SIG-M5 treated with dmso at 0.1 percent for 504 hours (cell line): ENCODE results near the gene PSD2.

Experiments
- DNase-seq: peaks from one replicate; lab custom pipeline; 2025; ENCODE audit not compliant: unreplicated experiment; lab: John Stamatoyannopoulos, UW

The PSD2 gene

DNA sequence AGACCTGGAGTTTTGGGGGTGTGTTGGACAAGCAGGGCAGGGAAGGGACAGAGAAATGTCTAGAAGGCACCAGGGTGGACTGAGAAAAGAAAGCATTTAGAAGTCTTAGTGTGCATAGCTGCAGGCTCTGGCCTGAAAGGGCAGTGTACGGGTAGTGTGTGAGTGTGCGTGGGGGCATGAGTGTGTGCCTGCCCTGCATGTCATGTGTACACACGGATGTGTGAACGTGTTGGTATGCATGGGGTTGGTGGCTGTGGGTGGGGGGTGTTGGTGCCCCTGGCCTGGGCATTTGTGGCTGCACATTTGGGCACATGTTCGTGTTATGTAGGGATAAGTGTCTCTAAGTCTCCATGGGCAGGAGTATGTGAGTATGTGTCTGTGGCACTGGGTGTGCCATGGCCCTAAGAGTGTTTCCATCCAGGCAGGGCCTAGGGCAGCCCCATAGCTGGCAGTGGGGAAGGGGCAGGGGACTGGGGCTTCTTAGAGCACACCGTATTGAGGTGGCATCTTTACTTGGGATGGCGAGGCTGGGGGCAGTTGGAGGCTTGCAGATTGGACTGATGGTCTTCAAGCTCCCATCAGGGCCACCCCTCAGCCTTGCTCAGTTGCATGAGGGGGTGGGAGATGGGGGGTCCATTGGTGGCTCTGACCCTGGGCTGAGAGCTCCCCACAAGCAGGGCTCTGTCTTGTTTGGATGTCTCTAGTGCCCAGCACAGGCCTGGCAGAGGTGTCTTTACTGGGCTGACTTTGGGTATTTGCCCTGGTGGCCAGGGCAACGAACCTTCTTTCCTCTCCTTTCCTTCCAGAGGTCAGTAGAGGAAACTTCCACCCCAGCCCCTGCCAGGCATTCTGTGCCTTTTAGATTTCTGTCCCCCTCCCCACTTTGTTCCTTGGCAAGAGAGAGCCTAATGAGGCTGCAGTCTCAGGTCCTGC is 15.0 kb downstream of the PSD2 start:
- DNase-seq = no peak

DNA sequence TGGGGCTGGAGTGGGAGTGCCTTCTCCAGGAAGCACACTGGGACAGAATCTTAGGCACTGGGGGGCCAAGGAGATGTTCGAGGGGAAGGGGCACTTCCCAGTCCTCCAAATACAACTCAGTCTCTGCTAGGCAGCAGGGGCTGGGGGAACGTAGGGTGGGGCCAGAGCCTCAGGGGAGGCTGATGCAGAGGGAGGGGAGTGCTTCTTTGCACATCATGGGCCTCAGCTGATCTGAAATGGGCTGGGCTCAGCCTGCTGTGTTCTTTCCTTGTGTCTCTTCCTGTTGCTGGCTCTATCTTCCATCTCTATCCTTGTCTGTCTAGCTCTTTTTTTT is 15.6 kb downstream of the PSD2 start:
- DNase-seq = no peak

DNA sequence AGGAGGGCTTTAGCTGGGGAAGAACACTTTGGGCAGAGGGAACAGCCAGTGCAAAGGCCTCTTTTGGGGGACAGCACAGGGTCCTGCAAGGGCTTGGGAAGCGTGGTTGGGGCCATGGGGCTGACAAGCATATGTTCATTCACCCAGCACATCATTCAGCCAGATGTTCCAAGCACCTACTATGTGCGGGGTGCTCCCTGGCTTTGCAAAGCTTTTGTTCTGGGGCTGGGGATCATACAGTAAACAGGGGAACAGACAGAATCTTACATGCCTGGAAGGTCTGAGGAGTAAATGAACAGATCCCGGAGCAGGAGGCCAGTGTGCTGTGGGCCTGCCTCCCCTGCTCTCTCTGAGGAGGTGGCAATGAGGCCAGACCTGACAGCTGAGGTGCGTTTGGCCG is 16.7 kb downstream of the PSD2 start:
- DNase-seq = no peak

DNA sequence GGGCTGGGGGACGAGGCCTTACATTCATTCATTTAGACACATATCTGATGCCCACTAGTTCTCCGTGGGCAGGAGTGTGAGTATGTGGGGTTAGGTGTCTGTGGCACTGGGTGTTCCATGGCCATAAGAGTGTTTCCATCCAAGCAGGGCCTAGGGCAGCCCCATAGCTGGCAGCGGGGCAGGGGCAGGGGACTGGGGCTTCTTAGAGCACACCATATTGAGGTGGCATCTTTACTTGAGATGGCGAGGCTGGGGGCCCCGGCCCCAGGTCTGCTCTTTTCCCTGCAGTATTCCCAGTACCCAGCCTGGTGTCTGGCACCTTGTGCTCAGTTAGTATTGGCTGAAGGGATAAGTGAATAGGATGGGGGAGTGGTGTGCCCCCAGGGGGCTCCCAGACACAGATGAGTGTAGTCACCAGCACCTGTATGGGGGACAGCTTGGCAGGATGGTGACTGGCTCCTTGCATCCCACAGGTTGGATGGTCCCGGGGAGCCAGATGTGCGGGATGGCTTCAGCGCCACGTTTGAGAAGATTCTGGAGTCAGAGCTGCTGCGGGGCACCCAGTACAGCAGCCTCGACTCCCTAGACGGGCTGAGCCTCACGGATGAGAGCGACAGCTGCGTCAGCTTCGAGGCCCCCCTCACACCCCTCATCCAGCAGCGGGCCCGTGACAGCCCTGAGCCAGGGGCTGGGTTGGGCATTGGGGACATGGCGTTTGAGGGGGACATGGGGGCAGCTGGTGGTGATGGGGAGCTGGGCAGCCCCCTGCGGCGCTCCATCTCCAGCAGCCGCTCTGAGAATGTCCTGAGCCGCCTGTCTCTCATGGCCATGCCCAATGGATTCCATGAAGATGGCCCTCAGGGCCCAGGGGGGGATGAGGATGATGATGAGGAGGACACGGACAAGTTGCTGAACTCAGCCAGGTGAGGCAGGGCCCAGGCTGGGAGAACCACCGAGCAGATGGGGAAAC is 17.5 kb downstream of the PSD2 start:
- no peak for DNase-seq

DNA sequence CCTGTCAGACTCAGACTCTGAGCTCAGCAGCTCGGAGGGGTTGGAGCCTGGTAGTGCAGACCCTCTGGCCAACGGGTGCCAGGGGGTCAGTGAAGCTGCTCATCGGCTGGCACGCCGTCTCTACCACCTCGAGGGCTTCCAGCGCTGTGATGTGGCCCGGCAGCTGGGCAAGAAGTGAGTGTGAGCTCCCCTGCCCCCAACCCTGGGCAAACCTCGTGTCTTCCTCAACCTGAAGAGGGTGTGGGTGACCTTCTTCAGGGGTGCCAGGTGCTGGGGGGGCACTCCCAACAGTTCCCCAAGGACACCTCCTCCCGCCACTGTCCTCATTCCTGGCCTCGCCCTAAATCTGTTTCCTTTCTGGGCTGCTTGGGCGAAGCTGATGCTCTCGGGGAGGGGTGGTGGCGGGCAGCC is 18.6 kb downstream of the PSD2 start:
- no peak for DNase-seq

DNA sequence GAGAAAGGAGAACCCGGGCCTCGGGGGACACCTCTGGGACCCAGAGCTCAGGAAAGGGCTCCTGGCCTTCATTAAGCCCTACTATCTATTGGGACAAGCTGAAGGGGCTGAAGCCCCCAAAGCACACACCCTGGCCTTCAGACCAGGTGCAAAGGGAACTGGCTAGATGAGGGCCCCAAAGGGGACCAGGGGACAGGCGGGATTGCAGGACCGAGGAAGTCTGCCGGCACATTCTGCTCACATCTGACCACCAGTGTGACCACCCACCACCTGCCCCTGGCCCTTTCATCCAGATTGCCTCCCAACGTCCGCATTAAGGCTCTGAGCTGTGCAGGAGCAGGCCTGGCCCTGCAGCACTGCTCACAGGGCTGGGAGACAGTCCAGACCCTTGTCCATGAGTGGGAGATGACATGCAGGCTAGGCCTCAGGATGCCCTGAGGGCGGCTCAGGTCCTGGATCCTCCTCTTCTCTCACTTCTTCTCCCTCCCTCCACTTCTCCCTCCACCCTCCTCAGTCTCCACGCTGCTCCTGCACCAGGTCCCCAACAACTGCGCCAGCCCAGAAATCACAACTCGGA is 19.2 kb downstream of the PSD2 start:
- no peak for DNase-seq

DNA sequence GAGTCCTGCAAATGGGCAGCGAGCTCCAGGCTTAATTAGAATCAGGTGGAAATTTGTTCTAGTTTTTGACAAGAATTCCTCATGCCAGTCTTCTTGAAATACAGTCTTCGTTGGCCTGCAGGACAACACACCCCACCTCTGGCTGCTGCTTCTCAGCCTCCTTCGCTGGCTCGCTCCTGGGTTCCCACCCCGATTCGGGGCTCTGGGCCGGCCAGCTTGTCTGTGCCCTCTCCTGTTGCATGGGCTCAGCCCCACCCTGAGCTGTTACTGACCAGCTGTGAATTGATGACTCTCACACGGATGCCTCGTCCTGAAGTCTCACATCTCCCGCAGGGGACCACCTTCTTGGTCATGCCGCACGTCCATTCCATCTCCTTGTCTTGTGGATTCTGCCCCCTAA is 21.0 kb downstream of the PSD2 start:
- DNase-seq = no peak

DNA sequence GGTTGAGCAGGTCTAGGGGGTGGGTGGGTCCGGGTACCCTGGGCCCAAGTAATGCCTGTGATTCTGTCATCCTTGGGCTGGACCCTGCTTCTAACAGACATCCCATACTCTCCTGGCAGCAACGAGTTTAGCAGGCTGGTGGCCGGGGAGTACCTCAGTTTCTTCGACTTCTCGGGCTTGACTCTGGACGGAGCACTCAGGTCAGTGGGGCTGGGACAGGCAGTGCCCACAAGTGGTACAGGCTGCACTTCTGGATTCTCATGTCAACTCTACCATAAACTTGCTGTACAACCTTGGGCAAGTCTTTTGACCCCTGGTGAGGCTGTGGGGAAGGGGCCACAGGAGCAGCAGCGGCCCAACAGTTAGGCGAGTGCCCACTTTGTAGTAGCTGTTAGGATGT is 21.8 kb downstream of the PSD2 start:
- DNase-seq = no peak

DNA sequence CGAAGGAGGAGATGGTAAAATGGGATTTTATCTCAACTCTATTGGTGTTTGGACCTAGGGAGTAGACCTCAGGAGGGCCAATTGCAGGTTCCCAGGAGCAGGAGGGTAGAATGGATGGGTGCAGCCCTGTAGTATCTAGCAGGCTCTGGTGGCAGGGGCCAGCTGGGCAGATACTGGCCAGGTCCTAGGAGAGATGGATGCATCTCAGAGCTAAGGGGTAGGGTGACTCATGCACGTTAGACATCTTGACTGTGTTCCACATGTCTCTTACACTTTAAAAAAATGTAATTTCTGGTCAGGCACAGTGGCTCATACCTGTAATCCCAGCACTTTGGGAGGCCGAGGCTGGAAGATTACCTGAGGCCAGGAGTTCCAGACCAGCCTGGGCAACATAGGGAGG is 22.4 kb downstream of the PSD2 start:
- no peak for DNase-seq

DNA sequence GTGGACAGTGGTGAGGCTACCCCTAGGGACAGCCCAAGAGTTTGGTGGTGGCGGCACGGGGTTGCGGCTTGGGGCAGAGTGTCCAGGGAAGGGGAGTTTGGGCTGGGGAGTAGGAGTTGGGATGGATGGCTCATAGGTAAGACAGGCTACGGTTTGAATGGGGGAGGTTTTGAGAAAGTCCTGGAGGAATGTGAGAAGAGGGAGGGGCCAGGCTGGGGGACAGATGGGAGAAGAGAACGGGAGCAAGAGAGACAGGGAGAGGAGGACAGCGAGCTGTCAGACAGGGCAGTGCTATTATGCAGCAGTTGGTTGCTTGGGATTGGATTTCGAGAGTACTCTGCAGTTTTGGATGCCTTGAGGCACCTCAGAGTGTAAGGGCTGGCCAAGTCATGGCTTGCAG is 24.5 kb downstream of the PSD2 start:
- no peak for DNase-seq

DNA sequence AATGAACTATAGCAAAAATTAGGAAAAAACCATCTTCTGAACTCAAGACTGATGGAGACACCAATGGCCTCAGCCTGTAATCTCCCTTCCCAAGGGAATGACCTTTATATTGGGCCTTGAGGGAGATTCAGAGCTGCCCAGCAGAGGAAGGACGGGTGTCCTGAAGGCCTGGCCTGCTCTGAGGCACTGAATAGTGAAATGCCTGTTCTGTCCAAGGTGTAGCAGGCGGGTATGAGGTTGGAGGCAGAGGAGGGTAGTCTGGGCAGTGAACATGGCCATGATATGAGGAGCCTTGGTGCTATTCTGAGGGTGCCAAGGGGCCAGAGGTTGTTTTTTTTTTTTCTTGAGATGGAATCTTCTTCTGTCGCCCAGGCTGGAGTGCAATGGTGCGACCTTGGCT is 25.0 kb downstream of the PSD2 start:
- DNase-seq = no peak

DNA sequence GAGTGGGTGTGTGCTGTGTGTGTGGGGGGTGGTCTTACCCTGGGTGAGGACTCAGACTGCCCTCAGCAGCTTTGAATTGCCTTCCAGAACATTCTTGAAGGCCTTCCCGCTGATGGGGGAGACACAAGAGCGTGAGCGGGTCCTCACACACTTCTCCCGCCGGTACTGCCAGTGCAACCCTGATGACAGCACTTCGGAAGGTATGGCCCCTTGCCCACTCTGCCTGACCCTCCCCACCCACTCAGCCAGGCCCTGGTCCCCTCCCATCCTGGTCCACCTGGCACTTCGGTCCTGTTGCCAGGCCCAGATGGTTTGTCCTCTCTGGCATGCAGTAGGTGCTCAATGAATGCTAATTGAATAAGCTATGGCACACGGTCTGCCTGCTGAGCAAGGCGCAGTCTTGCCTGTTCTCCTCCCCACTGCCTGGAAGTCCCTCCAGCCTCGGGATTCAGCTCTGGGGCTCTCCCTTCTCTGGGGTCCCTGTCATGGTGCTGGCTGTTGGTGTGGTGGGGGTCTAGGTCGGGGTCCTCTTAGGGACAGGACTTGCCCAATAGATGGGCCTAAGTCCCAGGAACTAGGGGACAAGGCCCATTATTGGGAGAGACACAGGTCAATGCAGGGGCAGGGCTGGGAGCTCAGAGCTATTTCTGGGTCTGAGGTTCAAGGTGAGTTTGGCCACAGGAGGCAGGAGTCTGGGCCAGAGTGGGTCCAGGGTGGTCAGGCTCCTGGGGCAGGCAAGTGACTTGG is 26.4 kb downstream of the PSD2 start:
- DNase-seq = no peak

DNA sequence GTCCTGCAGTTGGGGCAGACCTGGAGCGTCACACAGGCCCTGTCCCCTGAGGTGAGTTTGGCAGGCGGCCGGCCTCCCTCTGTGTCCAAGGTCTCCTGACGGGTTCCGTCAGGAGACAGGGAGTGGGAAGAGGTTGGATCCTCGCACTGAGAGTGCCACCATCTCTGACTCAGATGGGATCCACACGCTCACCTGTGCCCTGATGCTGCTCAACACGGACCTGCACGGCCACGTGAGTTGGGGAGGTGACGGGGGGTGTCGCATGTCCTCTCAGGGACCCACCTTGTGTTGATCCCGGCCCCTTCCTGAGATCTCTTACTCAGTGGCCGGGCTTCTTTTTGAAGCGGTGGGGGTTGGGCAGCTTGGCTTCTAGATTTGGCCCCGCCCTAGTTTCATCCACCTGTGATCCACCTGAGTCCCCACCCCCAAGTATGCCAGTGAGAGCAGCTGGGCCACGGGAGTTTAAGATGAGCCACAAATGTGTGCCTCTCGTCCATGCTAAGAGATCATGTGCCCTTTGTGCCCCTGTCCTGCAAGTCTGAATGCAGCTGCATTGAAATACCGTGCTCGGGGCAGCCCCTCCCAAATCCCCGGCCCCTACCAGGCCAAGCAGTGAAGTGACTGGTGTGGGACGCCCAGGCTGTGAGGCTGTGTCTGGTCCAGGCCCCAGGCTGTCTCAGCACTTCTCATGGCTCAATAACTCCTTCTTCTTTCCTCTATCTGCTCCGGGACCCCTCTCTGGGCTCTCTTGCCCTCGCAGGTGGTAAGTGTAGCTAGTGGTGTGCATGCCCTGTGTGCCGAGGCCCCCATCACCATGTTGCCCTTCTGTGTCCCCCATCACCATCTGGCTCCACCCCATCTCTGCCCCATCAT is 27.2 kb downstream of the PSD2 start:
- DNase-seq = no peak

DNA sequence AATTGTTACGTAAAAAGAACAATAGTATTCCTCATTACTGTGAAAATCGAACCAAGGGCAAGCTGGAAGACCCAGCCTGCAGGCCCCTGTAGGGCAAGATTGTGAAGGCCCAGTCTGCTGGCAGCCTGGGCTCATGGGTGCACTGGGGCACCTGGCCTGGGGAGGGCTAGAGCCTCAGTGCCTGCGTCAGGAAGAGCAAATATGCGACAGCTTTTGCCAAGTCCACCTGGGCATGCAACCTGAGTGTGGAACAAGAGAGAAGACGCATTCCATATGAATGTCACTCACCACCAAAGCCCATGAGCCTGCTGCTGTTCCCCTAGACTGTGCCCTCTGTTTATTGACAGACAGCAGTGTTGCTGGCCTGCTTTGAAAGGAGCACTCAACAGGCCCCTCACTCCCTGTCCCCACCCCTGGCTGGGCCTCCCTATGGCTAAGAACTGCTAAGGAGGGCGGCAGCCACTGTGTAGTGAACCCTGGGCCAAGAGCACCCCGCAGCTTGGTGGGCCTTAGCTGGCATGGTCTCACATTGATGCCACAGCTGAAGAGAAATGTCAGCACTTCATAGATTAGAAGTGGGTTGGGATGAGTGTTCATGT is 28.2 kb downstream of the PSD2 start:
- DNase-seq = no peak

DNA sequence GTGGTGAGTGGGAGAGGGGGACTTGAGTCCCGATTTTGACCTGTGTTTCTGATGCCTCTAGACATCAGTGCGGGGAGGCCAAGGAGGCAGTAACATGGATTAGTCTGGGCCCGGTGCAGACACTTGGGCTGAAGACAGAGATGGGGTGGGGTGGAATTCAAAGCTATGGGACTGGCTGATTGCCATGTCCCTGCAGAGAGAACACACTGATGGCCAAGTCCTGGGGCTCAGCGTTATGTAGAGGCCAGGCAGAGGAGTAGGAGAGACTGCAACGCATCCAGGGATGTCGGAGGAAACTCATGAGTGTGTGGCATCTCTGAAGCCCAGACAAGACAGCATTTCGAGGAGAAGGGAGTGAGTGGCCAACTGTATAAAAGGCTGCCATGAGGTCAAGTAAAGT is 30.1 kb downstream of the PSD2 start:
- DNase-seq = no peak

DNA sequence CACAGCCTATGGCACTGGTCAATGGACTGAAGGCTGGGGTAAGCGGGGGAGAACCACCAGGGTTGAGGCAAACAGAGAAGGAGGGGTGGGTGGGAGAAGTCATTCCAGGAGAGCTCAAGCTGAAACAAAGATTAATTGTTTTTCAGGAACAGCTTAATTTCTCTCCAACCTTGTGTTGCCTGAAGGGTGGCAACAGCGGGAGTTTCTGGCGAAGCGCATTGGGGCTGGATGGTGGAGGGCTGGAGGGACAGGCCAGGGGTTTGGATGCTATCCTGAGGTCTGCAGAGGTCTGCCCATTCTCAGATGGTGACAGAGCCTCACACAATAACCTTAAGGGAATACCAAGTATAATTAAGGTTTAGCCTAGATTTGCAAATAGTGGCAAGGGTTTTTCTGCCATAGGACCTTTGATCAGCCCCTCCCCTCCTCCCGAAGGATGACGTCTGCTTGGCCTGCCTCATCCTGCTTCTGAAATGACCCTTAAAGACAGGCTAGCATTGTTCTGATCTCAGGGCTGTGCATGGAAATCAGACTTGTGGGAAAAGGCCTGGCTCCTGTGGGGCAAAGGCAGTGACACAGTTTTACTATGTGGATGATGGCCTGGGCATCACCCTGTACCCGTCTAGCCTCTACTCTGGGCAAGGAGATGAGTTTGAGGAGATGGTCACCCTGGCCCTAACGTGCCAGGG is 32.7 kb downstream of the PSD2 start:
- no peak for DNase-seq

DNA sequence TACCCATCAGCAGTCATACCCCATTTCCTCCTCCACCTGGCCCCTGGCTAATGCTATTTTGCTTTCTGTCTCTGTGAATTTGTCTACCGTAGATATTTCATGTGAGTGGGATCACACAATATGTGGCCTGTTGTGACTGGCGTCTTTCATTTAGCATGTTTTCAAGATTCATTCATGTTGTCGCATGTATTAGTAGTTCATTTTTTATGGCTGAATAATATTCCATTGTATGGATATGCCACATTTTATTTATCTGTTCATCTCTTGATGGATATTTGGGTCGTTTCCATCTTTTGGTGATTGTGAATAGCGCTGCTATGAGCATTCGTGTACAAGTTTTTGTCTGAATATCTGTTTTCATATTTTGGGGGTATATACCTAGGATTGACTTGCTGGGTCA is 33.9 kb downstream of the PSD2 start:
- no peak for DNase-seq

DNA sequence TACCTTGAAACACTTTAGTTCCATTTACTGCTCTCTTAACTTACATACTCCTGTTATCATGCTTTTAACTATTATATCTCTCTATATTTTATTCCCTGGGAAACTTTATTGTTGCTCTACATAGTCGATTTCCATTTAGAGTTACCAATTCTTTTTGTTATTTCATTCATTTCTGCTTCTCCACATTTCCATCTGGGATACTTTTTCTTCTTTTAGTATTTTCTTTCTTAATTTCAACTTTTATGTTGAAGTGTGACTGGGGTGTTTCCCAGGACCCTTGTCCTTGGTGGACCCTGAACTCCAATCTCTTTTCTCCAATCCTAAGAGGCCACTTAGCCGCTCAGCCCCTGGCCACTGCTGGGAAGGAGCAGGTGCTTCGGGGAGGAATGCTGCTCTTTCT is 36.0 kb downstream of the PSD2 start:
- DNase-seq = no peak

DNA sequence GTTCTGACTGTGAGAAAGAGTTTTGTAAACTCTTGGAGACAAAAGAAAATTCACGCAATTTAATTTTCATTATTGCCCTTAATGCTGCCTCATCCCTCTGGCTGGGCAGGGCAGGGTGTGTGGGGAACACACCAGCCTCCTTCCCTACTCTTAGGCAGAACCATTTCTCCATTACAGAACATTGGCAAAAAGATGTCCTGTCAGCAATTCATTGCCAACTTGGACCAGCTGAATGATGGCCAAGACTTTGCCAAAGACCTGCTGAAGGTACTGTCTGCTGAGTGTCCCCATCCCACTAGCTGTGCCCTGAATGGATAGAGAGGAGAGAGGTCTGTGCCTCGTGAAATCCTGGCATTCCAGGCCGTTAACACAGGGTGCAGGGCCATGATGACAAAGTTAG is 37.9 kb downstream of the PSD2 start:
- DNase-seq = no peak
